WTC11 (cell line): ENCODE results near the gene DTNA.

Experiments
- ATF3 ChIP-seq: sonication (generic); formaldehyde crosslinking; conservative IDR thresholded peaks from 2 replicates; pipeline ENCODE4 v1.8.1; 2022; ENCODE audit warnings: mild to moderate bottlenecking, missing genetic modification reagents
- CBFB ChIP-seq: sonication (generic); formaldehyde crosslinking; IDR thresholded peaks from 2 replicates; pipeline ENCODE4 v1.8.1; 2022; ENCODE audit warnings: mild to moderate bottlenecking, low read depth, missing genetic modification reagents
- CTCF ChIP-seq: fragments of 200-600 bp; IDR thresholded peaks from 2 replicates; pipeline ENCODE4 v1.8.0; 2022; ENCODE audit warnings: antibody characterized with exemption
- ELF4 ChIP-seq: sonication (generic); formaldehyde crosslinking; IDR thresholded peaks from 2 replicates; pipeline ENCODE4 v1.8.1; 2022; ENCODE audit warnings: low read depth, mild to moderate bottlenecking, moderate library complexity, missing genetic modification reagents
- FOXJ3 ChIP-seq: sonication (generic); formaldehyde crosslinking; IDR thresholded peaks from 2 replicates; pipeline ENCODE4 v1.9.0; 2021; ENCODE audit warnings: missing genetic modification reagents, mild to moderate bottlenecking, borderline replicate concordance
- GABPB1 ChIP-seq: sonication (generic); formaldehyde crosslinking; IDR thresholded peaks from 2 replicates; pipeline ENCODE4 v1.8.1; 2023; ENCODE audit warnings: mild to moderate bottlenecking, missing genetic modification reagents
- HMGXB4 ChIP-seq: sonication (generic); formaldehyde crosslinking; IDR thresholded peaks from 2 replicates; pipeline ENCODE4 v1.8.1; 2023; ENCODE audit warnings: mild to moderate bottlenecking, moderate library complexity, missing genetic modification reagents
- NFYB ChIP-seq: sonication (generic); formaldehyde crosslinking; conservative IDR thresholded peaks from 2 replicates; pipeline ENCODE4 v1.8.0; 2022; ENCODE audit warnings: low read depth, missing genetic modification reagents
- PRRX2 ChIP-seq: fragments of 250-450 bp; sonication (Bioruptor Pico); IDR thresholded peaks from 2 replicates; pipeline ENCODE4 v1.8.0; 2021; ENCODE audit warnings: mild to moderate bottlenecking
- TCF7 ChIP-seq: sonication (generic); formaldehyde crosslinking; IDR thresholded peaks from 2 replicates; pipeline ENCODE4 v1.8.0; 2022; ENCODE audit warnings: mild to moderate bottlenecking, low read depth, missing genetic modification reagents, moderate library complexity
- TEAD4 ChIP-seq: sonication (generic); formaldehyde crosslinking; IDR thresholded peaks from 2 replicates; pipeline ENCODE4 v1.8.0; 2022; ENCODE audit warnings: mild to moderate bottlenecking, missing genetic modification reagents

- TF ChIP-seq CTCF (no peak), ELF4 (CRISPR knock-in tag) (no peak), HMGXB4 (CRISPR knock-in tag) (no peak), ATF3 (no peak), PRRX2 (CRISPR knock-in tag) (no peak), NFYB (no peak), TEAD4 (CRISPR knock-in tag) (no peak), GABPB1 (CRISPR knock-in tag) (no peak), FOXJ3 (CRISPR knock-in tag) (no peak), CBFB (no peak), TCF7 (CRISPR knock-in tag) (no peak)
Measured at GRCh38 chr18:34694591-34695165, 15.4 kb upstream of the DTNA start.
